CD4-positive, alpha-beta T cell treated with Interleukin-10 for 1 hour (primary cell): ENCODE measurements around the gene CCDC188.

Experiments used
- DNase-seq: peaks from one replicate; pipeline ENCODE4 v3.0.0-alpha.2; 2020

Gene CCDC188

GRCh38 chr22:20184501-20185165 lies 33.8 kb upstream of the CCDC188 start:
- no peak for DNase-seq

GRCh38 chr22:20183823-20184222 lies 33.0 kb upstream of the CCDC188 start:
- DNase-seq: no peak

- no peak for DNase-seq
Measured at GRCh38 chr22:20183101-20183500, 32.2 kb upstream of the CCDC188 start.

DNA sequence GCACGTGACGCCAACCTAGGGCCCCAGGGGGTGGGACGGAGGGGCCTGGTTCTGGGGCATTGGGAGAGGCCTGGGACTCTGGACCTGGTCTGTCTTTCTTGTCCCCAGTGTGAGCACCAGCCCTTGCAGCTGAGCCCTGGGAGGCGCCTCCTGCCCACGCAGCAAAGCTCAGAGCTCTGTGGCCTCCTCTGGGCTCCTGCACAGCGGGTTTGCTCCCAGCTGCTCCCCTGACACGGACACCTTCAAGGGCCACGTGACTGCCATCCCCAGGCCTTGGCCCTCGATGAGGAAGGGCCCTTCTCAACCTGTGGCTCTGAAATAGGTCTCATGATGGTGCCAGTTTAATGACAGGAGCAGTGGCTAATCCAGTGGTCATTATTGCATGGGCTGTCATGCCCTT lies 31.5 kb upstream of the CCDC188 start:
- DNase-seq: no peak

DNA sequence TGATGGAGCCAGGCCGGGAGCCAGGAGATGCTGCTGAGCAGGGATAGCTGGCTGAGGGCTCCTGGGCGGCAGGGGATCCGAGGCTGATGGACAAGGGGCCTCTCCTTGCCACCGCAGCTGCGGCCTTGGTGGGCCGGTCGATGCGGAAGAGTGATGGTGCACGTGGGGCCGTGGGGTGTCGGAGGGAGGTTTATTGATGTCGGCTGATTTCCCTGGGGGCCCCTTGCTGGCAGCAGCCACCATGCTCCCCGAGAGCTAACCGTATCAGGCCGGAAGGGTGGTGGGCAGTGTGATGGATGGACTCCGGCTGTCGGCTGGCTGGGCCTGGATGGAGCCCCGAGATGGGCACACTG lies 31.0 kb upstream of the CCDC188 start:
- DNase-seq: no peak

DNA sequence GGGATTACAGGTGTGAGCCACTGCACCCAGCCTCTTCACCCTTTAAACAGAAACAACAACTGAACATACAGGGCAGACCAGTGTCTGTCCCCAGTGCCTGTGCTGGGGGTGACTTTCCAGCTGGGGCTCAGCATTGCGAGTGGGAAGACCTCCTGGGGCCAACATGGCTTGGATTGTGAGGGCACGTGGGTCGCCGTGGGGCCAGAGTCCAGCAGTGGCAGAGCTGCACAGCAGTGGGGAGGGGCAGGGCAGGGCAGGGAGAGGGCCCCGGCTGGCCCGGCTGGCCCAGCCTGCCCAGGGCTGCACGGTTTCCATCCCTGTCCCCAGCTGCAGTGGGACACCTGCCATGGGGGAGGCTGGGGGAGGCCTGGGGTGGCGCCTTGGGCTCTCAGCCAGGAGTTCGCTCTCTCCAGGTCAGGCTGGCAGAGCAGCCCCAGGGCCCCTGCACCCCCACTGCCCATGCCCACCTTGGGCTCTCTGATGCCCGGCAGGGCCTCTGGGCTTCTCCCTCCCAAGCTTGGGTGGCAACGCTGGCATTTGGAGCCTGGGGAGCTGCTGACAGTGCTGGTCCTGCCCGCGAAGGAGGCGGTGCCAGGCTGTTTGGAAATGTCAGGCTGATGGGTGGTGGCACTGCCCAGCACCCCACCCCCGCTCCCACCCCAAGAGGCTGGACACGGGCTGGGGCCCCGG lies 30.5 kb upstream of the CCDC188 start:
- no peak for DNase-seq

DNA sequence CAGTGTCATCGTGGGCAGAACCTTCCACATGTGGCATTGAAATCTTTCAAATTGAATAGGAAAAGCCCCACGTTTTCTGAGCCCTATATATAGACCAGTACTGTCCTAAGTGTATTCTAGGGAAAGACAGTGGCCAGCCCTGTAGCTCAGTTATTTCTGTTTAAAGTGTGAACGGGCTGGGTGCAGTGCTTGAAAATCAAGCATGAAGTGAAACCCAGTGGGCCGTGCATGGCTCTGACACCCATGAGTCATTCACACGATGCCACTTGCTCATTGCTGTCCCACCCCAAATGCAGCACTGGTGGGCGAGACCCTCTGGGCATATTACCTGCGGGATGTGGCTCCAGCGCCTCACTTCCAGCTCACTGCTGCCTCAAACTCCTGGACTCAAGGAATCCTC lies 29.8 kb upstream of the CCDC188 start:
- DNase-seq: no peak

GRCh38 chr22:20180245-20180630 lies 29.4 kb upstream of the CCDC188 start:
- no peak for DNase-seq

GRCh38 chr22:20179455-20180244 lies 28.8 kb upstream of the CCDC188 start:
- DNase-seq: no peak

DNA sequence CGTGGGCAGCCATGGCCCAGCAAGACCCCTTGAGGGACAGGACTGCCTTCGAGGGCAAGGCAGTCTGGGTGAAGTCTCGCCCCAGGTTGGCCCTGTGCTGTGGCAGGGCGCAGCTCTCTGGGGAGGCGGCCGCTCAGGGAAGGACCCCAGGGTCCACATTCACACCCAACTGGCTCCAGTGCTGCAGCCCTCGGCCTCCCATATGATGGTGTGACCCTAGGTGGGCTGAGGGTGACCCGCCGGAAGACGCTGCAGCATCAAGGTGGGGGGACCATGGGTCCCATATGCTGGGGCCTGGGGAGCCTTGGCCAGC lies 28.0 kb upstream of the CCDC188 start:
- DNase-seq: no peak

DNA sequence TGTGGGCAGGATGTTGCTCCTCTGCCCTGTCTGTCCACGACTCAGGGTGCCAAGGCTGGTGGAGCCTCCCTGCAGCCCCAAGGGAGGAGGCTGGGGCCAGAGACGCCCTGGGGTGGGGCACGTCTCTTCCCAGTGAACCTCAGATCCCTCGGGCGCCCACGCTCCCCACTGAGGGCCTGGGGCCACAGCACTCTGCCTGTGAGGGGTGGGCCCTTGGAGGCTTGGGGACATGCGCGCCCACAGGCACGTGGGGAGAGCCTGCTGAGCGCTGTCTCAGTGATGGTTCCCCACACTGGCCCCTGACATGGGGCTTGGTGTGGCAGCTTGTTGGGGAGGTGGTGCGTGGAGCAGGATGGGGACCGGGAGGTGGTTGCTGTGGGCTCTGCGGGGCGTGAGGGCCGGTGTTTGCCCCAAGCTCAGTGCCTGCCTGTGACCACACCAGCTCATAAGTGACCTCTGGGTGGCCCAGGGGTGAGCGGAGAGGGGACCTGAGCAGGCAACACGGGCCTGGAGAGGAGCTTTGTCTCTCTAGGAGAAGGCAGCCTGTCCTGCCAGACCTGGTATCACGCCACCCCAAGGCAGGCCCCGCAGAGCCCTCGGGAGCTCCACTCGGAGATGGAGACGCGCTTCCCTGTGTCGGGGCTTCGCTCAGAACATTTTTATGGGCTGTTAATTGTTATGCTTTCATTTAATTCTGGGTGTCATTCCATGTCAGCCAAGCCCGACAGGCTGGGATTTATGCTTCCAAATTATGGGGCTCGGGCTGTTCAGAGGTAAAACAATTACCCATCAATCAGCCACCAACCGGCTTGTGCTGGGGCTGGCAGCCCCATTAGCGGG lies 27.4 kb upstream of the CCDC188 start:
- DNase-seq: no peak

GRCh38 chr22:20177217-20177911 lies 26.5 kb upstream of the CCDC188 start:
- no peak for DNase-seq

DNA sequence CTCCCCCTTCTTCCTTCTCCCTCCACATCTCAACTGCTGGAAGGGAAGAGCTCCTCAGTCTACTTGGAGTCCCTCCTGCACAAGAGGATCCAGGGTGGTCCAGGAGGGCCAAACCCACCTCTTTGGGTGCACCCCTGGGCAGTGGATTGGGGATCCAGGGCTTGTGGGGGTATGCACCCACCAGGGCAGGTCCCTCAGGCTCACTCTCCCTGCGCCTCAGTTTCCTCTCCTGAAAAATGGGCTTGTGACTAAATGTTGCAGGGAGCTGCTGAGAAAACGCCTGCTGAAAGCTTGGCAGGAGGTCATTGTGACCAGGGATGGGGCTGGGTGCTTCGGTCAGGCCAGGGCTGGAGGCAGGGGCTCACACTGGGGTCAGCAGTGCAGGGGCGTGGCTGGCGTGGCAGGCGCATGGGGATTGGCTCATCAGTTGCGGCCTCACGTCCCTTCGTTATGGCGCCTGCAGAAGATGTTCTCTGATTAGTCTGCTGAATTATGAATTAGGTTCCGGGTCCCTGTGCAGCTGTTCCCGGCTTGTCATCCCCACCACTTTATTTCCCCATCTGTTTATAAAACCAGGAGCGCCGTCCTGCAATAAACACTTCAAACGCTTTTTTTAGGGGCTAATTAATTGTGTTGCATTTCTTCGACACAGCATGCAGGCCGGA lies 25.7 kb upstream of the CCDC188 start:
- no peak for DNase-seq

GRCh38 chr22:20175597-20175900 lies 24.7 kb upstream of the CCDC188 start:
- DNase-seq: no peak

GRCh38 chr22:20174785-20175596 lies 24.1 kb upstream of the CCDC188 start:
- DNase-seq: no peak

DNA sequence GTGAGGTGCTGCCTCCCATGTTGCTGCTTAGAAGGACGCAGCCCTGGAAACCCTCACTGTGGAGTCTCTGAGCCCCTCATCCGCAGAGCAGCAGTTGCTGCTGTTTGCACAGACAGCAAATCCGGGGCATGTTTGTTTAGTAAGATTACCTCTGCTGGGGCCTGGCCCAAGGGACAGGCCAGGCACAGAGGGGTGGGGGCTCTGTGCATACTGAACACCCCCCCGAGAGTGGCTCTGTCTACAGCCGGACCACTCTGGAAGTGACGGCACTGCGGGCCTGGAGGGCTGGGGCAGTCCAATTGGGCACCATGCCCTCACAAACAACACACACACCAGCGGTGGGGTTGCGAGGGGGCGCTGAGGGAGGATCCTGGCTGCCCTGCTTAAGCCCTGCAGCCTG lies 22.9 kb upstream of the CCDC188 start:
- DNase-seq: no peak

GRCh38 chr22:20173246-20173645 lies 22.4 kb upstream of the CCDC188 start:
- DNase-seq: no peak

DNA sequence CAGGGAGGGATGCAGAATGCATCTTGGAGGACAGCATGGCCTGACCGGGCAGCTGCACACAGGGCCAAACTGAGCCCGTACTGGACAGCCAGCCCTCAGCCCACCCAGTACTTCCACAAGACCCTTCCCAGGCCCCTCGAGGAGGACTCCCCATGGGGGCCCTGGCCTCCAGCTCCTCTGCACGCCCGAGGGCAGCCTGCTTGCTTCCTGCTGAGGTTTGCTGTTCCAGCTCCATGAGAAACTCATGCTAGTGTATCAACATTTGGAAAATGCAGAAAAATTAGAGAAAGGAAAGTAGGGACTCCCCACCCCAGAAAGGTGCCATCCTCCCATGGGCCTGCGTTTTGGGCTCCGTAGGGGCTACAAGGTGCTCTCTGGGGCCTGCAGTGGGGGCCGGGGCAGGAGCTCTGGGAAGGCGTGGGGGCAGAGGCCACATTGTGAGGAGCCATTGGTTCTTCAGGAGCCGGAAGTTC lies 21.3 kb upstream of the CCDC188 start:
- DNase-seq: no peak

DNA sequence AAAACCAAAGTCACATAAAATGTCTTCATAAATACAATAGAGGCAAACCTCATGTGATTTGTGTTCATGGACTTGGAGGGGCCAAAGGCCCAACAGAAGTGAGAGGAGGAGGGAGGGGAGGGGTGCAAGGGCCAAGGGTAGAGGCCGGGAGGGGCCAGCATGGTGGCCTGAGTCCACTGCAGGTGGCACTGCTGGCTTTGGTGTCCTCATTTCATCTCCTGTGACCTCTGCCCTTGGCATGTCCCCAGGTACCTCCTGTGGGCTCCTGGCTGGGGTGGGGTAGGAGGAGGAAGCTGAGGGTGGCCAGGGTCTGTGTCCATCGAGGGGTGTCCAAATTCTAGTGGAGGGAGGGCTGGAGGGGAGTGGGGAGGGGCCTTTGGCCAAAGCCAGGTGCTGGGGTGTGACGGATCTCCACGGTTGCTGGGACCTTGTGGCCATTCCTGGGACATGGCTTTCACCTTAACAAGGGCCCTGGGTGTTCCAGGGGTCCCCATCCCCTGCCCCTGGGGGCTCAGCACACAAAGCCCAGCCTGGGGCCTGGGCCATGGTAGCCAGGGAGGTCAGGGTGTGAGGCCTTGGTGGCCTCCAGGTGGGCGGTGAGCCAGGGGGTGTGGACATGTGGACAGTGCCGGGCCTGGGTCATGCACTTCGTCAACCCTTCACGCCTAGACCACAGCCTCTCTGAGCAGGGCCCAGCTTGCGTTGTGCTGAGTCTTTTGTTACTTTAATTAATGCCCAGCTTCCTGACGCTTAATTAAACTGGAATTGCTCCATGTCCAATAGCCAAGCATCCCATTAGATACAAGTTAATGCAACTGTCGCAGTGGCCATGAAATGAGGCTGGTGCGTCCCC lies 20.7 kb upstream of the CCDC188 start:
- no peak for DNase-seq

GRCh38 chr22:20170170-20170569 lies 19.3 kb upstream of the CCDC188 start:
- DNase-seq: no peak
